Activated naive CD4-positive, alpha-beta T cell treated with Interleukin-2 at 50 U/mL for 16 hours (primary cell): ENCODE measurements around the gene ROBO2.

Experiments
- DNase-seq: peaks from one replicate; pipeline ENCODE4 v3.0.0-alpha.2; 2020

ROBO2 gene

DNA sequence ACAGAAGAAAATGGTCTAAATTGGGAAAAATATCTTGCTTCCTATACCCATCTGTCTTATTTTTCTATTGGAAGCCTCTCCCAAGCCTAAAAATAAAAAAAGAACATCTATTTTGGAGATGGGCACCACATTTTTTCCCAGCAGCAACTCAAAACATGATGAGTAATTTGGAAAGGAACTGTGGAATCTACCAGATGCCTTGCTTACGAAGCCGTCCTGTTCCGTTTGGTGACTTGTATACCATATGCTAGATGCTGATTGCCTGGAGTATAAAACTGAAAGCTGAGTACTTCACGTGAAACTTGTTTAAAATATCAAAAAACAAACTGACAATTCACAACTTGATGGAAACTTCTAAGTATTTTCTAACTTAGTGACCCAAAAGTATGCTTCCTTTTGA is 491.0 kb downstream of the ROBO2 start:
- no peak for DNase-seq

DNA sequence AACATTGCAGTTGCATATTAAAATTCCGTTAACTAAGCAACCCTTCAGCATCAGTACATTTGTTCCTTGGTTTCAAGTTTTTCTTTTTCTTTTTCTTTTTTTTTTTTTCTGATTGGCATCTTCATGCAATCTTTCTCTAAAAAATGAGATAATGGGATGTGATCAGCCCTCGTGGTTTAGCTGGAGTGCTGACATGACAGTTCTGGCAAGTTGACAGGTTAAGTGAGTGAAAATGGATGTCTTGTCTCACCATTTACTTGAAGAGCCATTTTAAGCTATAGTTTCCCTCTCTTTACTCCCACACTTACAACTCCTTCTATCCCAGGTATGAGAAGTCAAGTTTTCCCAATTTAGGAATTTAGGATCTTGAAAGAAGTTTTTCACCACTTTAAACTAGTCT is 495.2 kb downstream of the ROBO2 start:
- no peak for DNase-seq

- no peak for DNase-seq
Observed at GRCh38 chr3:77536038-77536775, 496.3 kb downstream of the ROBO2 start.

GRCh38 chr3:77539014-77539413 is 499.1 kb downstream of the ROBO2 start:
- DNase-seq, result no peak

GRCh38 chr3:77539677-77540076 is 499.8 kb downstream of the ROBO2 start:
- DNase-seq, result no peak

DNA sequence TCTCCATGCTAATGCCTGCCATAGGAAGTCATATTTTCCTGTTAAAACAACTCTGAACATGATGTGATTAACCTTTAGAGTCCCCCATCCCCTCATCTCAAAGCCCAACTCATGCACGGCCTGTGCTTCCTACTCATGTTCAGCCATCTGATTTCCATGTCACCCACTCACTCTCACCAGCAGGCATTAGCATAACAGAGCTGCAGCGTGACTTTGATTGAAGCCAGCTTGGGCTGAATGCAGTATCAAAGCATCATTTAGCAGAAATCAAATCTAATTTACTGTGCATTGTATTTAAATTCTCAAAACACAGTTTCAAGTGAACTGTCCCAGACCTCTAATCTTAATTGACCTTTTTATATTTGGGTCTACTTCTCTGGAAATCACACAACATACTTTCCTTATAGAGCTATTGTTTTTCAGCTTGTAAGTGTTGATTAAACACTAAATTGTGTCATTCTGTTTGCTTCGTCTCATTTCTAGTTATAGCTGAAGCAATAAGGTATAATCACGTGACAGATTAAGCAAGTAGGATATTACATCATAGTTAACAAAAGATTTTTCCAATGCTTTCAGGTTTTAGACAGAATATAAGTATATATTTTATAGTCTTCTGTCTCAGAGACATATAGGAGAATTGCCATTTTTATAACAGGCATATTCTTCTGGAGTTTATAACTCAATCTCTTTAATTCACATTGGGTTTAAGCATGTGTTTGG is 501.5 kb downstream of the ROBO2 start:
- no peak for DNase-seq

DNA sequence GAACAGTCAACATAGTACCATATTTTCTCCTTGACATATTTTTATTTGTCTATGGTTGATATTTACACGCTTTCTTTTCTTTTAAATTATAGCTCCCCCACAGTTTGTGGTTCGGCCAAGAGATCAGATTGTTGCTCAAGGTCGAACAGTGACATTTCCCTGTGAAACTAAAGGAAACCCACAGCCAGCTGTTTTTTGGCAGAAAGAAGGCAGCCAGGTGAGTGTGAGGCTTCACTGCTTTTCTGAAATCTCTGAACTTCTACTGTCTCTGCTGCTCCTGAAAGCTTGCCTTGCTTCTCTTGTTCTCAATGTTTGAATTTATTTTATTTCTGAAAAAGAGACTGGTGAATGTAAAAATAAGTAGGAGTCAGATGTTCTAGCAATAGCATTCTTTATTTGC is 506.3 kb downstream of the ROBO2 start:
- DNase-seq, result no peak

DNA sequence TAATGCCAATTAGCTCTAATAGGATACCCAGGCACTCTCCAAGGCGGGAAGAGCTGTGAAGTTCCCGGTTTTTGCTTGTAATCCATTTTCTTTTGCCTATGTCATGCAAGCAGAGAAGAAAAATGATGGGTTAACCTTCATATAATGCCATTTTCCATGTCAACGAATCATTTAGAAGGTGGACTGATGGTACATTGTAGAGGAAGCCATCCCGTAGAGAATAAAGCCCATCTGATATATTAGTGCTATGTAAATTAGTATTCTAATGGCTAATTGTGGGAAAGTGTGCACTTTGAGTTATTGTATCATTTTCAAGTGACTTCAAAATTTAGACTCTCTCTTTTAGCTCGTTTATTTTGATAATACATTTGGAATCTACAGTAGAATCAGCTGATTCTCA is 509.1 kb downstream of the ROBO2 start:
- DNase-seq, result no peak

GRCh38 chr3:77553240-77553639 is 513.3 kb downstream of the ROBO2 start:
- no peak for DNase-seq

DNA sequence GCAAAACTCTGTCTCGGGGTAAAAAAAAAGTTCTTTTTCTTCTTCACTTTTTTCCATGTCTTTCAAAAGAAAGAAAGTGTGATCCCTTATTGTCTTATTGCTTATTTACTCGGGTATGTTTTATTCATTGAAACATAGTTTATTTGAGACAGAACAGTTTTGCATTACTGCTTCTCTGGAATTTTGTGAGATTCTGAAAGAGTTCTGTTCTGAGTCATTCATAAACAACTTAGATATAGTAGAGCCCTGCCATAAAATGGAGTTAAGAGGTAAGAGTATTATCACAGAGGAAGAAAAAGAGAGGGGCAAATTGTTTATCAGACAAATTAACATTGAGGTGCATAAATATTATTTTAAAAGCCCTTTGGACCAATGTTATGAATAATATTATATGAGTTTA is 522.2 kb downstream of the ROBO2 start:
- DNase-seq, result no peak

DNA sequence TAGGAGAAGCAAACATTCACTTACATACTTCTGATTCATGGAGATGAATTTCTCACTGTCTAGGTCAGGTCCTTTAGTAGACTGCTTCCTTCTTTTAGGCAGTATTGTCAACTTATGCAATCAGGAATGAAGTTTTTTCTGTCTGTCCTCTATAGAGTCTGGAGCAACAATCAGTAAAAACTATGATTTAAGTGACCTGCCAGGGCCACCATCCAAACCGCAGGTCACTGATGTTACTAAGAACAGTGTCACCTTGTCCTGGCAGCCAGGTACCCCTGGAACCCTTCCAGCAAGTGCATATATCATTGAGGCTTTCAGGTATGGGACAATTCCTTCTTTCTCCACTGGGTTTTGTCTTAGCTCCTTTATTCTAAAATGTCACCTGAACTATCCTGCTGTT is 523.1 kb downstream of the ROBO2 start:
- DNase-seq, result no peak

- DNase-seq, result no peak
Observed at GRCh38 chr3:77566055-77566454, 526.2 kb downstream of the ROBO2 start.

DNA sequence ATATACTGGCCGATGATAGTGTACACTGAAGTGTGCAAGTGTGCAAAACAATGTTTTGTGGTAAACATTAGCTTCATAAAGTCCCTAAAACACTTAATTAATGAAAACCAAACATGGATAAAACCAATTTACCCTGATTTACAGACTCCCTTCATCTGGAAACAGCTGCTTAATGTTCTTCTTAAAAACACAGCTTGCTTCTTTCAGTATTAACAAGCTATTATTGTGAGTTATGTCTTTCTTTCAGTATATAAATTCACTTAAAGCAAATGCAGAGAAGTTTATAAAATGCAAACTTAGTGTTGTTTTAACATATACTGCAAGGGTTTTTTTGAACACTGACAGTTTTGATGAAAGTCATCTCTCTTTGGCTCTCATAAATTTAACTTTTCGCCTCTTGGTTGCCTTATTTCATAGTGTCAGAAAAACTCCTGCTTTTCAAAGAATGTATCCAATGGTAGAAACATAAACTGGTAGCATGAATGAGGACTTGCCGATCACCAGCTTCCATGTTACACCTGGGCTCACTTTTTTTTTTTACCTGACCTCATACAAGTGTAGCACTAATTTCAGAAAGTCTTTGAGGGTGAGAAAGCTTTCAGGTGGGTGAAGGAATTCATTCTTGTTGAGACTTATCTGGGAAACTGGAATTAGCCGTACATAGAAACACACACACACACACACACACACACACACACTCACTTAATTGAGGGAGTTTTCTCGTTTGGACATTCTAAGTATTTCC is 532.2 kb downstream of the ROBO2 start:
- no peak for DNase-seq

DNA sequence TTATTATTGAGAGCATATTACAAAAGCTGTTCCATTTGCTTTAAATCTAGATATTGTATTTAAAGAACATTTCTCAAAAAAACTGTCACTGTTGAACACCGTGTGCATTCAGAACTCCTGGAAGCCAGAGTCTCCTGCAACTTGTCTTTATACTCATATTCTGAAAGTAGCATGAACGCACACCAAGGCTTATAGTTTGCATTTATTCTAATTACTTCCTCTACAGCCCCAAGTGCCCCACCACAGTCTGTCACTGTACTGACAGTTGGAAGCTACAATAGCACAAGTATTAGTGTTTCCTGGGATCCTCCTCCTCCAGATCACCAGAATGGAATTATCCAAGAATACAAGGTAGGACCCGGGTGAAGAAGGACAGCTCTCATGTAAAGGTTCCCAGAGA is 537.4 kb downstream of the ROBO2 start:
- DNase-seq, result no peak

- no peak for DNase-seq
Observed at GRCh38 chr3:77586216-77586615, 546.3 kb downstream of the ROBO2 start.

GRCh38 chr3:77588863-77589262 is 549.0 kb downstream of the ROBO2 start:
- DNase-seq, result no peak

GRCh38 chr3:77590191-77590590 is 550.3 kb downstream of the ROBO2 start:
- no peak for DNase-seq

- no peak for DNase-seq
Observed at GRCh38 chr3:77595371-77595870, 555.5 kb downstream of the ROBO2 start.

DNA sequence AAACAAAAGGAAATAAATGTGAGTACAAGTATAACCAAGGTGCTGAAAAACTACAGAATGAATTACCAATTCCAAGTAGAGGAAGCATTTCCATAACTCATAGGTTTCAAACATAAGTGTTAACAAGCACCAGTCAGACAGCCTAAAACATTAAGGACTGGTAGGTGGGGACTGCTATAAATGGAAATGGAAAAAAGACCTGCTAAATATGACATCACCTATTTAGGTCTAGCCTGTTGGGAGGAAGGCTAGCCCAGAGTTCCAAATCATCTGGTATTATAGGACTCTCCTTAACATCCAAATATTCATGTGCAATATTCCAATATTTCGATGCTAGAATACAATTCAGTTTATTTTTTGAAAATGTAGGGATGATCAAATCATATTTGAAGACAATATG is 560.0 kb downstream of the ROBO2 start:
- DNase-seq, result no peak

DNA sequence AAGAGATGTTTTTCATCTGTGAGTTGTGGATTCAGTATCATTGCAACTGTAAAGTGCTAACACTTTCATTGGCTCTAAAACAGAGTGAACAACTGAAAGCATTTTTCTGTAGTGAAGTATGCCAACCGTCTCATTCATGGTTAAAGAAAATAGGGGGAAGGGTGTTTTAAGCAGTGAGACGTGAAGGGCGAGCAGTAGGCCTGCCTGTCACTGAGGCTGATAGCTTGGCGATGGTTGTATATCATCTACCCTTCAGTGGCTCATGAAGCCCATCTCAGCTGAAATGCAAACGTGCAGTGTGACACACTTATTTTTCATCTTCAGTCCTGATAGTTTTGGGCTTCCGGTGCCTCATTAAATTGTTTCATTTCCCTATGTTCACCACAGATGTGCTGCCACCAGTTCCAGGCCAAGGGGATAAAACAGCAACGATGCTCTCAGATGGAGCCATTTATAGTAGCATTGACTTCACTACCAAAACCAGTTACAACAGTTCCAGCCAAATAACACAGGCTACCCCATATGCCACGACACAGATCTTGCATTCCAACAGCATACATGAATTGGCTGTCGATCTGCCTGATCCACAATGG is 562.0 kb downstream of the ROBO2 start:
- DNase-seq, result no peak

DNA sequence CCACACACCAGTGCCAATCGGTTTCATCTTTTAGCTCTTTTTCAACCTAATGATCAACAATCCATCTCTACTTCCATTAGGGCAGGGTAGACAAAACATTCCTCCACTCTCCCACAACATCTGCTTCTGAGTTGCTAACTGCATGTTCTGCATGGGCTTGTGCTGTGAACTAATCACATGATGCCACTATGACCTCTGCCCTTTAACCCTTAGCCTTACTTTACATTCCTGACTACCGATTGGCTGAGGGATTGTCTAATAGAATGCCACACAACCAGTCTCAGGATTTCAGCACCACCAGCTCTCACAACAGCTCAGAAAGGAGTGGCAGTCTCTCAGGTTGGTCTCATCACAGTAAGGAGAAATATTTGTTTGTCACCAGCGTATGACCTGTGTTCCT is 562.8 kb downstream of the ROBO2 start:
- no peak for DNase-seq

GRCh38 chr3:77605308-77605707 is 565.4 kb downstream of the ROBO2 start:
- no peak for DNase-seq

- DNase-seq, result no peak
Observed at GRCh38 chr3:77605865-77606264, 566.0 kb downstream of the ROBO2 start.
